HG02884 (cell line): ENCODE data around the gene TDRD10.

Experiments
- ATAC-seq: cut with Tn5 transposase; IDR thresholded peaks from one replicate; pipeline ENCODE4 v1.9.1; 2021; ENCODE audit warnings: mild to moderate bottlenecking, moderate library complexity; ENCODE audit not compliant: unreplicated experiment

The TDRD10 gene, protein sequence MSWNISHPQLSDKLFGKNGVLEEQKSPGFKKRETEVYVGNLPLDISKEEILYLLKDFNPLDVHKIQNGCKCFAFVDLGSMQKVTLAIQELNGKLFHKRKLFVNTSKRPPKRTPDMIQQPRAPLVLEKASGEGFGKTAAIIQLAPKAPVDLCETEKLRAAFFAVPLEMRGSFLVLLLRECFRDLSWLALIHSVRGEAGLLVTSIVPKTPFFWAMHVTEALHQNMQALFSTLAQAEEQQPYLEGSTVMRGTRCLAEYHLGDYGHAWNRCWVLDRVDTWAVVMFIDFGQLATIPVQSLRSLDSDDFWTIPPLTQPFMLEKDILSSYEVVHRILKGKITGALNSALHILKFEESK

DNA sequence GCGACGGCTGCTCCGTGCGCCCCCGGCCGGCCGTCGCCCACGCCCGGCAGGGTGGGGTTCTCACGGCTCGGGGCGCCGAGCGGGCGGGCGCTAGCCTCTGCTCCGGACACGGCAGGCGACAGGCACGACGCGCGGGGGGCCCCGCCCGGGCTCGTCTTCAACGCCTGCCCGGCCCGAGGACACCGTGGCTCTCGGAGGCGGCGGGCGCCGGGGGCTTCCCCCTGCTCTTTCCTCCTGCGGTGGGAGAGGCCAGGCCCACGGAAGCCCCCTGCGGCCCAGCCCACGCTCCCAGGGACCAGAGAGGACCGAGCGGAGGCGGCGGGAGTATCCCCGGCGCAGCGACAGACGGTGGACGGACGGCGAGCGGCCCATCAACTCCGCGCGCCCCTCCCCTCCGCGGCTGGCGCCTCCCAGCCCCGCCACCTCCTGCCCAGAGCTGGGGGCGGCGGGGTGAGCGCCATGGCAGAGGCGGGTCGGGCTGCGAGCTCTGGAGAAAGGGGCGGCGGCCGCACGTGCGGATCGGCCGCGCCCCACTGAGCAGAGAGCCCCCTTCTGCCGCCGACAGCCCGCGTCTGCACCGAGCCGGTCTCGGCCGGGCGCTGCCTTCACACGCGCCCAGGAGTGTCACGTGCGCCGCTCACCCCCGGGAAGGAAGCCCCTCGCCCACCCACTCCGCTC lies at the start of gene TDRD10, which contains the start of gene SHE:
TSS of gene TDRD10 (plus strand) at position 154 of the 678 bp plus-strand sequence. CDS start 4,685 bp downstream, outside the sequence.
TSS of gene SHE (minus strand) at position 347 of the 678 bp plus-strand sequence. CDS start 386 bp downstream, outside the sequence.
- ATAC-seq, result no peak

DNA sequence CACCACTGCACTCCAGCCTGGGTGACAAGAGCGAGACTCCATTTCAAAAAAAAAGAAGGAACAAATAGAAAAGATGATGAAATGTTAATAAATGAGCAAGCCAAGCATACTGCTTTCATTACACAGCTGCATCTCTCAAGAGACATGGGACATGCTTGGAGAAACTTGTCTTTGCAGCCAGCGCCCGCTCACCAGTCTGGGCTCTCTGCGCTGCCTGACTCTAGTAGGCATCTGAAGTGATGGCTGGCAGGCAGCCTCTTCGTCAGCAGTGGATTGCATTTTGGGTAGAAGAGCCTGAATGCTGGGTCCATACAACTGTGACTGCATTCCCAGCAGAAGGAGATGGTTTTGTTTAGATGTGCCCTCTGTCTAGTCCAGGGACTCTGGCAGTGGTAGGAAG lies 48.9 kb upstream of the TDRD10 start:
- ATAC-seq, result no peak

DNA sequence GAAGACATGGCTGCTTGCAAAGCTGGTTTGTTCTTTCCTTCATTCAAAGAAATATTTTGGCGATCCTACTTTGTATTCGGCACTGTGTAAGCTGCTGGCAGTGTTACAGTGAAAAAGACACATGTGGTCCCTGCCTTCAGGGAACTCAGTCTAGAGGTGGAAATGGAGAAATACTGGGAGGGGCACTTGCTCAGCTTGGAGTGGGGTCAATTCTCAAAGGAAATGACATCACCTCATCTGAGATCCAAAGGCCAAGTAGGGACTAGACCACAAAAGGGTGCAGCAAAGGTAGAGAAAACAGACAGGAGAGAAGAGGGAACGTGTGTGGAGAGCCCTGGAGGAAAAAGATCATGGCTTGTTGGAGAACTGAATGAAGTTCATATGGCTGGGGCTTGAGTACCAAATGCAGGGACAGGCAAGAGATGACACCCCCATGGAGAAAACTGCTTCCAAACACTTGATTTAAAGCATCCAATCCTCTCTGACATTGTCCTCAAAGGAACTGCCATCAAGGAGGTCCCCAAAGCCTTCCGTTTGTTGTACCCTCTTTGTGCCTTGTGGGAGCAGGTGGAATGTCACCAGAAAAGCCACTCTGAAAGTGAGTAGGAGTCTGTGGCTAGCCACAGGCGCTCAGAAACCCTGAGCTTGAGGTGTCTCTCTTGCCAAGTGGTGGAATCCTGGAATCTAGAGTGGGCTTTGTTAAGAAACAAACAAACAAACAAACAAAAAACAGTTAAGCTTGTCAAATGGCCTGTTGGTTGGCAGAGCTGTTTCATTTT lies 48.3 kb upstream of the TDRD10 start:
- ATAC-seq, result no peak

DNA sequence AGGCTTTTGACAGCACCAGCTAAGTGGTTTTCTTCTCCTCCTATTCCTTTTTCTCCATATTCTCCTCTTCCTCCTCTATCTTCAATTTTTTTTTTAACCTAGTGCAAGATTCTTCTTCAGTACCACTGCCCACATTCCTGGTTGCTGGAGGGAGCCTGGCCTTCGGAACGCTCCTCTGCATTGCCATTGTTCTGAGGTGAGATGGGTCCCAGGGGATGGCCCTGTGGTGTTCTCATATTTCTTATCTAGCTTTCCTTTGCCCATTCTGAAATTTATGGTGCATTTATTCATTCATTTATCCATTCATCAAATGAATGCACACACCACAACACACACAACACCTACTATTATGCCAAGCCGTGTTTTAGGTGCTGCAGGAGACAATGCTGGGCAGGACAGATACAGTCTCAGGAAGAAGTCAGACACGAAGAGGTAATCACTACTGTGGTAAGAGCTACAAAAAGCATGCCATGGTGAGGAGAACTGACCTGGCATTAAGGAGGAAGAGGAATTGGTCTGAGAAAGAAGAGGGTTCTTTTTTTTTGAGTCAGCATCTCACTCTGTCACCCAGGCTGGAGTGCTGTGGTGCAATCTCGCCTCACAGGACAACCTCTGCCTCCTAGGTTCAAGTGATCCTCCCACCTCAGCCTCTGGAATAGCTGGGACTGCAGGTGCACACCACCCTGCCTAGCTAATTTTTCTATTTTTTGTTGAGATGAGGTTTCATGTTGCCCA lies 47.5 kb upstream of the TDRD10 start:
- ATAC-seq, result no peak

DNA sequence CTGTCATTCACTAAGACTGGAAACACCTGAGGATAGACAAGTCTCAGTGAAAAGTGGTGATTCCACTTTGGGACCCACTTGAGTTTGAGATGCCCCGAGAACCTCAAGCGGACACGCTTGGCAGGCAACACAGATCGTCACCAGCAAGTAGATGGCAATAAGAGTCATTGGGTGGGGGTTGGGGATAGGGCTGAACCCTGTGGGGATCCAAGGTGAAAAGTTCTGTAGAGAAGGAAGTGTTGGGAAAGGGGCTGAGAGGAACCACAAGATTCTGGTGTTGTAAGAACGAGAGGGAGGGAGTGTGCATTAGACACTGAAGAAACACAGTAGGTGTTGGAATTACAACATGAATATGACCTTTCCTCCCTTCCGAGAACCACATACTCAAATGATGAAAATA lies 45.4 kb upstream of the TDRD10 start:
- ATAC-seq, result no peak

DNA sequence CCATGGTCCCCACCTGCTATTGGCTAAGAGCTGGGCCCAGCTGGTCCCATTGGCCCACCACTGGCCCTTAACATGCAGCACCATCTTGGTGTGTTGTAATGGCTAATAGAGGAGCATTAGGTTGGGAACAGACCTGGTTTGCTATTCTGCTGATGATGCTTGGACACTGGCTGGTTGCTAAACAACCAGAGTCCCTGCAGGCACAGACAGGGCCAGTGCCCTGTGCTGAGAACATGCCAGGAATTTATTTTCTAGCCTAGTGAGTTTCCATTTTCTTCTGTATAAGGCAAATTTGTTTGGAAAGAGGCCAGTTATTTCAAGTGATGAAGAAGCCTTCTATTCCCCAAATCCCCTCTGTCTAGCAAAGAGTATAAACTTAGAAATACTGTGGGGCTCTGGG lies 42.9 kb upstream of the TDRD10 start:
- no peak for ATAC-seq

DNA sequence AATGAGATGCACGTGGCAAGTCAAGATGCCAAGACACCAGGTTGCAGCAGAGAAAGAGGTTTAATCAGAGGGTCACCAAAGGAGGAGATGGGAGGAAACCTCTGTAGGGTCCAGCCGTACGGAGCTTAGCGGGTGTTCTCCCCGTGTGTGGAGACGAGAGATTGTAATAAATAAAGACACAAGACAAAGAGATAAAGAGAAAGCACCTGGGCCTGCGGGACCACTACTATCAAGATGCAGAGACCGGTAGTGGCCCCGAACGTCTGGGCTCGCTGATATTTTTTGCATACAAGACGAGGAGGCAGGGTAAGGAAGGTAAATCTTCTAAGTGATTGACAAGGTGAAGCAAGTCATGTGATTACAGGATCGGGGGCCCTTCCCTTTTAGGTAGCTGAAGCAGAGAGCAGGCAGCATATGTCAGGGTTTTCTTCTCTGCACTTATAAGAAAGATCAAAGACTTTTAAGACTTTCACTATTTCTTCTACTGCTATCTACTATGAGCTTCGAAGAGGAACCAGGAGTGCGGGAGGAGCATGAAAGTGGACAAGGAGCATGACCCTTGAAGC lies 41.2 kb upstream of the TDRD10 start:
- no peak for ATAC-seq

DNA sequence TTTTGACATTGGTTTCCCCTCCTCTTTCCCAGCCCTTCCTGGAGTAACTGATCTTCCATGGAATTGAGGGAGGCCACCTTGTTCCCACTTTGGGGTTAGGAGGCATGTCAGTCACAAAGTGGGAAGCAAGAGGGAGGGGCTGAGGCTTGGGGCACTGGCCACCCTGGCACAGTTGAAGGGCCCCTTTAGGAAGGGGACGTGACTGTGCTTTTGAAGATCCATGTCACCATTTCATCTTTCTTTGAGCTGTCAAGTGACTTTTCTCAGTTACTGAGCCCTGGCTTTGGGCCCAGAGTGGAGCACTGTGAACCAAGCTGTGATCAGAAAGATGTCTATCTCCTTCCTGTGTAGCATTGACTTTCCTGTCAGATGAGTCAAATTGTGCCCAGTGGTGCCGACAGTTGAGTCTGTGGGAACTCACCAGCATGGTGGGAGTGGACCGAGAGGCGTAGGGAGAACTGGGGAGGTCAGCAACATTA lies 38.5 kb upstream of the TDRD10 start:
- no peak for ATAC-seq

DNA sequence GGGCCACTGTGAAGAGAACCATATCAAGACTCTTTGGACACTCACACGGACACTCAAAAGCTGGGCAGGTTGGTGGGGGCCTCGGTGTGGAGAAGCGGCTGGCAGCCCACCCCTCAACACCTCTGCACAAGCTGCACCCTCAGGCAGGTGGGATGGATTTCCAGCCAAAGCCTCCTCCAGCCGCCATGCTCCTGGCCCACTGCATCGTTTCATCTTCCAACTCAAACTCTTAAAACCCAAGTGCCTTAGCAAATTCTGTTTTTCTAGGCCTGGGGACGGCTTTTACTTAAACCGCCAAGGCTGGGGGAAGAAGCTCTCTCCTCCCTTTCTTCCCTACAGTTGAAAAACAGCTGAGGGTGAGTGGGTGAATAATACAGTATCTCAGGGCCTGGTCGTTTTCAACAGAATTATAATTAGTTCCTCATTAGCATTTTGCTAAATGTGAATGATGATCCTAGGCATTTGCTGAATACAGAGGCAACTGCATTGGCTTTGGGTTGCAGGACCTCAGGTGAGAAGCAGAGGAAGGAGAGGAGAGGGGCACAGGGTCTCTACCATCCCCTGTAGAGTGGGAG lies 36.3 kb upstream of the TDRD10 start:
- no peak for ATAC-seq

DNA sequence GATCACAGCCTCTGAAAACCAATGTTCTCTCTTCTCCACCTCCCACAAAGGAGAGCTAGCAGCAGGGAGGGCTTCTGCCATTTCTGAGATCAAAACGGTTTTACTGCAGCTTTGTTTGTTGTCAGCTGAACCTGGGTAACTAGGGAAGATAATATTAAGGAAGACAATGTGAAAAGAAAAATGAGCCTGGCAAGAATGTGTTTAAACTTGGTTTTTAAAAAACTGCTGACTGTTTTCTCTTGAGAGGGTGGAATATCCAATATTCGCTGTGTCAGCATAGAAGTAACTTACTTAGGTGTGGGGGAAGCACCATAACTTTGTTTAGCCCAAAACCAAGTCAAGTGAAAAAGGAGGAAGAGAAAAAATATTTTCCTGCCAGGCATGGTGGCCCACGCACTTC lies 35.8 kb upstream of the TDRD10 start:
- ATAC-seq, result no peak

DNA sequence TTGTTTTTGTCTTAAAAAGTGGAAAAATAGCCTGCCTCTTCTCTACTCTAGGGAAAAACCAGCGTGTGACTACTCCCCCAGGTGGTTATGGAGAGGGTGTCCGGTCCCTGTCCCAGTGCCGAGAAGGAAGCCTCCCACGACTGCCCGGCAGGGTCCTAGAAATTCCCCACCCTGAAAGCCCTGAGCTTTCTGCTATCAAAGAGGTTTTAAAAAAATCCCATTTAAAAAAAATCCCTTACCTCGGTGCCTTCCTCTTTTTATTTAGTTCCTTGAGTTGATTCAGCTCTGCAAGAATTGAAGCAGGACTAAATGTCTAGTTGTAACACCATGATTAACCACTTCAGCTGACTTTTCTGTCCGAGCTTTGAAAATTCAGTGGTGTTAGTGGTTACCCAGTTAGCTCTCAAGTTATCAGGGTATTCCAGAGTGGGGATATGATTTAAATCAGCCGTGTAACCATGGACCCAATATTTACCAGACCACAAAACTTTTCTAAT lies 35.0 kb upstream of the TDRD10 start:
- no peak for ATAC-seq

DNA sequence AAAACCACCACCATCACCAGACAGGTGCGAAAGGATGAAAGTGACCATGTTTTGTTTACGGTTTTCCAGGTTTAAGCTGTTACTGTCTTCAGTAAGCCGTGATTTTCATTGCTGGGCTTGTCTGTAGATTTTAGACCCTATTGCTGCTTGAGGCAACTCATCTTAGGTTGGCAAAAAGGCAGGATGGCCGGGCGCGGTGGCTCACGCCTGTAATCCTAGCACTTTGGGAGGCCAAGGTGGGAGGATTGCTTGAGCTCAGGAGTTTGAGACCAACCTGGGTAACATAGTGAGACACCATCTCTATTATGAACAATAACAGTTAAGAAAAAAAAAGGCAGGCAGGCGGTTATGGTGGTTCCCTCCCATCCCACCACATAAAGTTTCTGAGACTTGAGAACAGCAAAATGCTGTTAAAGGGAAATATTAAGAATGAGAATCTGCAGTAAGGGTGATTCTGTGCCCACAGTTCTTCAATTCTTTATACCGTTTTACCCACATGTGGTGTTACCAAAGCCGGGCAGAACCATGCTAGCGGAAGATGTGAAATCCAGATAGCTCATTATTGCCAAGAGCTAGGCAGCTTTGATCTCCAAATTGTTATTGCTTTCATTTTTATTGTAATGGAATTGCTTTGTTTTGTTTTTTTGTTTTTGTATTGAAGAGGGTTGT lies 34.5 kb upstream of the TDRD10 start:
- ATAC-seq, result no peak

DNA sequence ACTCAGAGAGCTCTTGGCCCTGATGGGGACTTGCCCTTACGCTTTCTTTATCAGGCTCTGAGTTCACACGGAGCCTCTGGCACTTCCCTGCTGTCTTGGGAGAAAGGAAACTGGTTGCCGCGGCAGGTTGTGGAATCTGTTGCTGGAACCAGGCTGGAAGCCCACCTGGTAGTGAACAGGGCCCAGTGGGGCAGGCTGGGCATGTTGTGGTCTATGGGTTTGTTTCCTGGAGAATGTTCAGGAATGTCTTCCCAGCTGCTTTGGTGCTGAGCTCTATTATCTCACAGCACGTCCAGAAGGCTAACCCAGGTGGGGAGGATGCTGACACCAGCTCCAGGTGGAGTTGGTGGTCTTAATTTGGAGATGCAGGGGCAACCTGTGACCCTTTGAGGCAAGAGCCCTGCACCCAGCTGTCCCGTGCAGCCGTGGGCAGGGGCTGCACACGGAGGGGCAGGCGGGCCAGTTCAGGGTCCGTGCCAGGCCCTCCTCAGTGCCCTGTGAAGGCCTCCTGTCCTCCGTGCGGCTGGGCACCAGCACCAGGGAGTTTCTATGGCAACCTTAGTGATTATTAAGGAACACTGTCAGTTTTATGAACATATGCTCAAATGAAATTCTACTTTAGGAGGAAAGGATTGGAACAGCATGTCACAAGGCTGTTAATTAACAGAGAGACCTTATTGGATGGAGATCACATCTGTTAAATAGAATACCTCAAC lies 33.3 kb upstream of the TDRD10 start:
- ATAC-seq, result no peak

DNA sequence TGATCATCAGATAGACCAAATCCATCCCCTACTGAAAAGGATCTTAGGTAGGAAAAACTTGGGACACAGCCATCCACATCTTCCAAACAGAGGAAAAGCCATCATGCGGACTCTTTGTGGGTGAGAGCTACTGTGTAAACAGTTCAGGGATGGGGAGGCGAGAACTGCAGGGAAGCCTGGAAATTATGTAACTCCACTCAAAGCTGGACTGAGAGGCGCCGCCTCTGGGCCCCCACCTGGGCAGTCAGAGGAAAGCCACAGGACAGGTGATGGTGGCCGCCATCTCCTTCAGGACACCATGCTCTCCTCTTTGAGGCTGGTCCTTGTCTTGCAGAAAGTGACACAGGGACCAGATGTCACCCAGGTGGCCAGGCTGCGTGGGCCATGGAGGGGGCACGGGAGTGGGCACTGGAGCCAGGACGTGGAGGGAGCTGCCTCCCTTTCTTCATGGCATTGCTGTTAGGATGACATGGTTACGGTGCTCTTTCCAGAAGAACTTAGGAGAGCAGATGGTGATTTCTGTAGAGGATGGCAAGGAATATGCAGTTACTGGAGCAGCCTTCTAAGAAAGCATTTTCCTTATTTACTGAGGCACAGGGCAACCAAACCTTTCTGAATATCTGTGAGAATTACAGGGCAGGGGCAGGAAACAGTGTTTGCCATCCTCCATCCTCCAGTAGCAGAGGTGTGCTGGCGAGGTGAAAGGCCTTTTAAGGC lies 32.0 kb upstream of the TDRD10 start:
- ATAC-seq, result no peak

DNA sequence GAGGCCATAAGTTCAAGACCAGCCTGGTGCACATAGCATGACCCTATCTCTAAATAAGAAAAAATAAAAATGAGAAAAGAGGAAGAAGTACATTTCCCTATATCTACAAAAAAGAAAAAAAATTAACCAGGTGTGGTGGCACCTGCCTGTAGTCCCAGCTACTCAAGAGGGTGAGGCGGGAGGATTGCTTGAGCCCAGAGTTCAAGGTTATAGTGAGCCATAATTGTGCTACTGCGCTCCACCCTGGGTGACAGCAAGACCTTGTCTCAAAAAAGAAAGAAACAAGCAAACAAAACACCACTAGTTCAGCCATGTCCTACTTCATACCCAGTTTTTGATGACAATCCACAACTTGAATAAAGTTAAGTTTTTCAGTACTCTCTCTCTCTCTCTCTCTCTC lies 30.7 kb upstream of the TDRD10 start:
- no peak for ATAC-seq

DNA sequence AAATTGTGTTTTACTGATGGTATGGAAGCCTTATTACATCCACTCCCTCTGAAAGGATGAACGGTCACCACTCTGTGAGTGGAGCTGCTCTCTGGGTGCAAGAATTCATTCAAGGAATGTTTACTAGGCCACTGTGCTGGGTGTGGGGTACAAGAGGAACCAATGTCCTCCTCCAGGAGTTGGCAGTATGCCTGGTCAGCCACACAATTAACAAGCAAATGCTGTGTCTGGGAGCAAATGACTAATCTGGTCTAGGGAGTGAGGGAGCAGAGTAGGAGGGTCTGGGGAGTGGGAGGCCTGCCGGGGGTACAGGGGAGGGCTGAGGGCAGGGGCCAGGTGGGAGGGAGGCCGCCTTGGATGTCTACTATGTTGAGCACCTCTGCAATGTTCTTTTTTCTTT lies 27.2 kb upstream of the TDRD10 start:
- ATAC-seq, result no peak

DNA sequence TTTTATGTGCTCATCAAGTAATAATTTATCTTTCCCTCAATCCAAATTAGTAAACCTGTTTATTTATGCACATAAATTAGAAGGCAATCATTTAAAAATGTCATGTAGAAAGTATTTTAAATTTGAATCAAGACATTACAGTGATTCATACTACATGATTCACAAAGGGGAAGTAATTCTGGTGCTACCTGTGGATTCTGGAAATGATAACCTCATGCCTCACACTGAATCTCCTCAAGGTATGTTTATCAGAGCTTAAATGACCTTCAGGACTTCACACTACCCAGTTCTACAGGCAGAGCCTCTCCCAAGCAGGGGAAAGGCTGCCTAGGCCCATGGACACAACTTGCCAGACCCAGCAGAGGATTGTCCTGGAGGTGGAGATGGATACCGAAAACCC lies 25.2 kb upstream of the TDRD10 start:
- no peak for ATAC-seq

DNA sequence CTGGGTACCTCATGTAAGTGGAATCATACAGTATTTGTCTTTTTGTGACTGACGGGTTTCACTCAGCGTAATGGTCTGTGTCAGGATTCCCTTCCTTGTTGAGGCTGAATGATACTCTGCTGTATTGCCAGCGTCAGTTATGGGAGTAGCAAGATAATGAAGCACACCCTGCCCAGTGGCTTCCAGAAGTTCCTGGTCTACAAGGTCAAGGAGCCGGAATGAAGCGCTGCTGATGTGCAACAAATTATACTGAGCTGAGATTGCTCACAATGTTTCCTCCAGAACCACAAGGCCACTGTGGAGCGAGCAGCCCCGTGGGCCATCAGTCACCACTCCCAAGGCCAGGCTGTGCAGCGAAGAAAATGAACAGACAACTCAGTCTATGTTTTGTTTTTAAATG lies 24.0 kb upstream of the TDRD10 start:
- ATAC-seq, result no peak
